NCI-H1105 treated with DMSO at 0.1 percent for 48 hours (cell line): ENCODE results near the gene TAMM41.
"Not testable (repeated sequence)": the region's sequence is repeated elsewhere in the genome, so short reads cannot be mapped to it uniquely, and the experiment has no call there.

Experiments
- DNase-seq: peaks from one replicate; lab custom pipeline; 2025; lab: John Stamatoyannopoulos, UW

TAMM41 gene

DNA sequence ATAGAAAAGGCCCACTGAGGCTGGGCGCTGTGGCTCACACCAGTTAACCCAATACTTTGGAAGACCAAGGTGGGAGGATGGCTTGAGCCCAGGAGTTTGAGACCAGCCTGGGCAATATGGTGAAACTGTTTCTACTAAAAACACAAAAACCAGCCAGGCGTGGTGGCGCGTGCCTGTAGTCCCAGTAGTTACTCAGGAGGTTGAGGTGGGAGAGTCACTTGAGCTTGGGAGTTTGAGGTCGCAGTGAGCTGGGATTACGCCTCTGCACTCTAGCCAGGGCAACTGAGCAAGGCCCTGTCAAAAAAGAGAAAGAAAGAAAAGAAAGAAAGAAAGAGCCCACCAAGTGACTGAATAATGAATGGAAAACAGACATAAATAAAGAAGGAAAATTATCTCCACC lies 32.0 kb downstream of the TAMM41 start:
- no peak for DNase-seq

GRCh38 chr3:11810276-11810675 lies 36.4 kb downstream of the TAMM41 start:
- no peak for DNase-seq

DNA sequence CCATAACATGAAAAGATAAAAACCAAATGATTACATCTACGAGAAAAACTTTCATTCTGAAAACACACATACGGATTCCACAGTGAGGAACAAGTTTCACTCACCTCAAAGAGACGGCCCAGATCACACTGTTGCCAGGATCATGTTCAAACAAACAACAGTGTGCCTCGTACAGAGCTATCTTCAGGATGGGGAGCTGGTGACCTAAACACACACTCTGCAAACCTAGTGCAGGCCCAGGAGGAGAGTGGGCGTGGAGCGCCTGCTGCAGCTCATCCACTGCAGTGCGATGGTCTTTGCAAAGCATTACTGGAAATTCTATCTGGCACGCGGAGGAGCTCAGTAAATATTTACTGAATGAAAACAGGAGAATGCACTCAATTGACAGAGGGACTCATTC lies 38.5 kb downstream of the TAMM41 start:
- no peak for DNase-seq

- DNase-seq, result no peak
Observed at GRCh38 chr3:11807686-11808085, 39.0 kb downstream of the TAMM41 start.

DNA sequence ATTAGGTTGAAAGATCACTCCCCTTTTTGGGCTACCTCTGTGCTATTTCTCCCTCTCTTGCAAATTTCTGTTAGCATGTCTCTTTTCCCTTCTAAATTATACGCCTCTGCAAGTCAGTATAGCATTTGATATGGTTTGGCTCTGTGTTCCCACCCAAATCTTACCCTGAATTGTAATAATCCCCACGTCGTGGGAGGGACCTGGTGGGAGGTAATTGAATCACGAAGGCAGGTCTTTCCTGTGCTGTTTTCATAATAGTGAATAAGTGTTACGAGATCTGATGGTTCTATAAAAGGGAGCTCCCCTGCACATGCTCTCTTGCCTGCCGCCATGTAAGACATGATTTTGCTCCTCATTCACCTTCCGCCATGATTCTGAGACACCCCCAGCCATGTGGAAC lies 41.0 kb downstream of the TAMM41 start:
- DNase-seq, result no peak

DNA sequence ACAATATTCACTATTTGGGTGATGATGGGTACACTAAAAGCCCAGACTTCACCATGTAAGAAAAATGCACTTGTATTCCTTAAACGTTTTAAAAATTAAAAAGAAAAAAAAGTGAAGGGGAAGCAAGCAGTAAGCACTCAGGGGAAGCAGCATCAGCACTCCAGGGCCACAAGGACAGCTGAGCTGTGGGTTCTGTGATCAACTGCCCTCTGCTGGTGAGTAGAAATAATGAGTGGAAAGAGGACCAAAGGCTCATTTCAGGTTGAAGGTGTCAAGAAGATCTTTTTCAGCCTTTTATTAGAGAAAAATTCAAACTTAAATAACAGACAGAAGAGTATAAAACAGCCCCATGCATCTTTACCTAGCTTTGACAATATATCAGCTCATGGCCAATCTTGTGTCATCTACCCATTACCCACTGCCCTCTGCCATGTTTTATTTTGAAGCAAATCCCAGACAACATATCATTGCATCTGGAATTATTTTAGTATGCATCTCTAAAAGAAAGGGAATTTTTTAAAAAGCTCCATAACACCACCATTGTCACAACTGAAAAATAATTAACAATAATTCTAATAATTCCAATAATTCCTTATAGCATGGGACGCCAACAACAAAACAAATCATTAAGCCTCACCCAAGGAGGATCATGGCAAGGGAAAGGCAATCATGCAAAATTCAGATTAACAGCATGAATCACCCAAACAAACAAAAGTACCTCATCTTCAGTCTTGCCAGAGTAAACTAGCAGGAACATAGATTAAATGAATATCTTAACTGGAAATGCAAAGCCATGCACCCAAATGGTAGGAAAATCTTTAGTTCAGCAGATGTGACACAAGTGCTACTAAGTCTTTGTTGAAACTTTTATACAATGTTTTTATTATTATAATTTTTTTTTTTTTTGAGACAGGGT lies 42.5 kb downstream of the TAMM41 start:
- peak; percentile 14 for DNase-seq

- no peak for DNase-seq
Observed at GRCh38 chr3:11799791-11800190, 46.9 kb downstream of the TAMM41 start.

DNA sequence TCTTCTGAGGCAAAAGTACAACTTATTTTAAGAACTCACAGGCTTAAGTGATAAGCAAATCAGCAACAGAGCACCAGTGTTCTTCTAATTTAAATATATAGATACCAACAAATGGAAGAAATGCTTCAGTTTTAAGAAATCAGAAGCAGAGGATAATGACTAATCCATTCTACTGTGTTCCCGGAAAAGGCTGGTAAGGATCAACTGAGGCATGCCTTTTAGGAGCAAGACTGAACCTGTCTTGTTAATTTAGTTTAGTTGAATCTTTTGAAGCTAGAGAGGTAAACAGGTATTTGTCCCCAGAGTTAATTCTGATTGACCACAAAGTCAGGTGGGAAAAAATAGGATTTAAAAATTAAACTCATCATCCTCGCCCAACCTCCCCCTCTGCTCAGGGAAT lies 51.8 kb downstream of the TAMM41 start:
- no peak for DNase-seq

DNA sequence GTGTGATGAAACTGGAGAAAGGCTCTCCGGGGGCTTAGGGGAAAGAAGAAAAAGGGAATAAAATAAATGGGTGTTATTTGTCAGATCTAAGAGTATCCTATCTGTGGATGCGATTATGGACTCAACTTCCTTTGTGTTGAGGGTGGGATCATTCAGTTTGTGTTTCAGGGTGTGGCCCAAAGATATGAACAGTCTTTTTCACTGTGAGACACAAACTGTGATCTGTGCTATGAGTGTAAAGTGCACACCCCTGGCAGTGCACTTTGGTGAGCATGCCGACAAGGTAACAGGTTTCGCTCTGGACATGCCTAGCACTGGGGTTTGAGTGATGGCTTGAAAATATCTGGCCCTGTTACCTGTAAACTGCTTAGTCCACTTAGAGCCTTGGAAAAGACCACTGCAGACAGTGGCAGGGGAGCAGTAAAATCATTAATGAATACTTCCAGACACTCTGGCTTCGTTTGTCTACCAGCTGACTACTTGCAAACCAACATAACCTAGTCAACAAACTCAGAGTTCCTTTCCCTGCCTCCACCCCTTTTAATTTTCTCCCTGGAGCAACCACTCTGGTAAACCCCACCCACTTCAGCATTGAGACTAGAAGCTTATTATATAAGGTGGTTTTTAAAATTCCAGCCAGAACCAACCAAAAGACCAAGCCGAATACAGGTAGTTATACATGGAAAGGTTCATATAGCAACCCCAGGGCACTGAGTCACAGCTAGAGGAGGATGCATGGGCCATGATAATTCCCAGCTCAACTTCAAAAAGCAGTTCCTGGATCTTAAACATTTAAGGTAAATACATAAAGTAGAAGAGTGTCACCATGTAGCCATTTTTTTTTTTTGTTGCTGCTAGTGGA lies 55.1 kb downstream of the TAMM41 start:
- DNase-seq, result no peak

- no peak for DNase-seq
Observed at GRCh38 chr3:11789412-11789811, 57.3 kb downstream of the TAMM41 start.

GRCh38 chr3:11784971-11785377 lies 61.7 kb downstream of the TAMM41 start:
- no peak for DNase-seq

DNA sequence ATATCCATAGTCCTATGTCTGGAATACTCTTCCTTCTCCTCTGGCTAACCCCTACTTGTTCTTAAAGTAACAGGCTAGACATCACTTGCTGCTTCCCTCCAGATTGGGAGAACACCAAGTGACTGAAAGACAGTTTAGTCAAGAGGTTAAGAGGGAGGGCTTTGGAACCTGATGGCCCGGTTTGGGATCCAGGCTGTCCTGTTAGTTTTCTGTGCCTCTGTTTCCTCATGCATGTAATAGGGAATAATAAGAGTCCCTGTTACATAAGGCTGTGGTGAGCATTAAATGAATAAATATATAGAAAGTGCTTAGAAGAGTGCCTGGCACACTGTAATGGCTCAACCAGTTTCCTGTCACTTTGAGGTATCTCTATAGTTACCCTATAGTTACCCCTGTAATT lies 66.3 kb downstream of the TAMM41 start:
- no peak for DNase-seq

GRCh38 chr3:11779626-11780025 lies 67.1 kb downstream of the TAMM41 start:
- no peak for DNase-seq

GRCh38 chr3:11778248-11778647 lies 68.4 kb downstream of the TAMM41 start:
- DNase-seq, result no peak

DNA sequence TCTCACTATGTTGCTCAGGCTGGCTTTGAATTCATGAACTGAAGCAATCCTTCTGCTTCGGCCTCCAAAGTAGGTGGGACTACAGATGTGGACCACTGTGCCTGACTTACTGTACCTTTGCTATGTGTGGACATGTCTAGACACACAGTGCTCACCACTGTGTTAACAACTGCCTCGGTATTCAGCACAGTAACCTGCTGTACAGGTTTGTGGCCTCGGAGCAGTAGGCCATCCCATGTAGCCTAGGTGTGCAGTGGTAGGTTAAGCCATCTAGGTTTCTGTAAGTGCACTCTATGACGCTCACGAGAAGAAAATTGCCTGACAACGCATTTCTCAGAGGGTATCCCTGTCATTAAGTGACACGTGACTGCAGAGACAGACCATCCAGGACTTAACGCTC lies 70.3 kb downstream of the TAMM41 start:
- DNase-seq, result no peak

DNA sequence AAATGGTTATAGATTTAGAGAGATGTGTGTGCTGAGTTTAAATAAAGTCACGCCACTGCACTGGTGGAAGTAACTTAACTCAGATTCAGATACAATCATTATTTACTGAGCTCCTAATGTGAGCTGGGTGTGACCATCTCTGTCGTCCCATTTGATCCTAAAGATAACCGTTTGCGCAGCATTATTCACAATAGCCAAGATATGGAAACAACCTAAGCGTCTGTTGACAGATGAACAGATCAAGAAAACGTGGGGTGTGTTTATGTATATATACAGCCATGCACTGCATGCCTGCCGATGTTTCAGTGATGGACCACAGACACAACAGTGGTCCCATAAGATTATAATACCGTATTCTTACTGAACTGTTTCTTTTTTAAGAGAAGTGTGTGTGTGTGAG lies 71.2 kb downstream of the TAMM41 start:
- DNase-seq, result no peak

GRCh38 chr3:11774296-11774877 lies 72.3 kb downstream of the TAMM41 start:
- no peak for DNase-seq

GRCh38 chr3:11771931-11772330 lies 74.8 kb downstream of the TAMM41 start:
- not testable (repeated sequence) for DNase-seq

- DNase-seq, result peak; percentile 87
Observed at GRCh38 chr3:11770477-11771391, 76.0 kb downstream of the TAMM41 start.

- no peak for DNase-seq
Observed at GRCh38 chr3:11769704-11770476, 76.8 kb downstream of the TAMM41 start.

DNA sequence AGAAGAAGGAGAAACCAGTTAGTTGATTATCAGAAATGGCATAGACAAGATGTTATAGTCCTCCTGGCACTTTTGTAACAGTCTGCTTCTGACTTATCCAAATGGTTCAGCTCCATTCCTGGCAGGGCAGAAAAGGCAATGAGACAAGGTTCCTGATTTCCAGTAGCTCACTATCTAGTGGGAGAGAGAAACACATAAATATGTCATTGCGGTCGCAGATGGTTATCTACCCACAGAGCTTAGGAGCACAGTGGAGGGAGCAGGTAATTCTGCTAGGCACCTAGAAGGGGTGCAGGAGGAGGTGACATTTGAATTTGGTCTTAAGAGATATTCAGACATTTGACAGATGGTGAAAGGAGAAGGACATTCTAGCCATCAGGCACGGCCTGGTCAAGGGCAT lies 78.1 kb downstream of the TAMM41 start:
- DNase-seq, result no peak
